GM11168 (cell line): ENCODE data around the gene LRP6.
"Not testable (repeated sequence)": the region's sequence is repeated elsewhere in the genome, so short reads cannot be mapped to it uniquely, and the experiment has no call there.

Experiments used
- in situ Hi-C: fragments of 300-500 bp; cut with MboI; formaldehyde crosslinking; loops from one replicate; pipeline ENCODE4 v1.12.0; 2022; ENCODE audit warnings: low sequenced_read_pairs; ENCODE audit not compliant: unreplicated experiment

The LRP6 gene

DNA sequence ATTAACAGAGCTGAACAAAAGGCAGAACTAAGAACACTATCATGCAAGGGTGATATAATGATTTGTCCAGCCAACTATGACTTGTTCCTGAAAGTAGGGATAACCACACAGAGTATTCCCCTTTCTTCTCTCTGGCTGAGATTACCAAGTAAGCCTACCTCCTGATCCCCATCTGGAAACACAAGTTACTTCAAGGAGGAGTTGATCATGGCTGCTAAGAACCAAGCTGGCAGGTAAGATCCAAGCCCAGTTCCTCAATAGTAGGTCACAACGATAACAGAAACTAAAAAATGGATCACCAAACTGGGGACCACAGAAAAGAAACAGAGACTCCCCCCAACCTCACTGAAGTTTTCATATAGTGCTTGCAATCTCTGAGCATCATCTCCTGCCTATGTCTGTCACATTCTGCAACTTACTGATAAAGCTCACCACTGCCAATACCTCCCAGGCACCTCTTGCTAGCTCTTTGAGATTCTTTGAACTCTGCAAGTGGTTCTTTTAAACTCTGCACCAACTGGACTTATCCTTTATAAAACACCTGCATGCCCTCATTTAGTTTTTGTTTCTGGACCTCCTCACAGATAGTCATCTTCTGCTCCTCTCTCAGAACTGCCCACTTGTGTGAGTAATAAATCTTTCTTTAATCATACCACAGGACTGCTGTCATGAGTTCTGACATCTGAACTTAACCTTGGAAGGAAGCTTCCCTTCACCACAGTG is 76.6 kb downstream of the LRP6 start:
- in situ Hi-C loops: no loop called here

DNA sequence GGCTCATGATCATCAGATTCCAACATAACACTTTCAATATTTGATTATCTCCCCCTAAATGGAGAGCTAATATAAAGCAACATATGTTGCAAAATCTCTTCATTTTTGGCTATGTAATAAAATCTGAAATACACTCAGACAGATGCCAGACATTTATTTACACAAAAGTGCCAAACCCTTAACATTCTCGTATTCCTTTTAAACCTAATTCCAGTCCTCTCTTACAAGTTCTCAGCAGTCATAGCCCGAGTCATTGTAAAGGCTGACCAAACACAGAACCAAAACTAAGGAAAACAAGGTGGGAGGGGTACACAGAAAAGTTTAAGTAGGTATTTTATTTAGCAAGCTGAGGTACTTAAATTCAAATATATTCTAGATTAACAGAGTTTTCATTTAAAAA is 81.4 kb downstream of the LRP6 start:
- in situ Hi-C loops: no loop called here

DNA sequence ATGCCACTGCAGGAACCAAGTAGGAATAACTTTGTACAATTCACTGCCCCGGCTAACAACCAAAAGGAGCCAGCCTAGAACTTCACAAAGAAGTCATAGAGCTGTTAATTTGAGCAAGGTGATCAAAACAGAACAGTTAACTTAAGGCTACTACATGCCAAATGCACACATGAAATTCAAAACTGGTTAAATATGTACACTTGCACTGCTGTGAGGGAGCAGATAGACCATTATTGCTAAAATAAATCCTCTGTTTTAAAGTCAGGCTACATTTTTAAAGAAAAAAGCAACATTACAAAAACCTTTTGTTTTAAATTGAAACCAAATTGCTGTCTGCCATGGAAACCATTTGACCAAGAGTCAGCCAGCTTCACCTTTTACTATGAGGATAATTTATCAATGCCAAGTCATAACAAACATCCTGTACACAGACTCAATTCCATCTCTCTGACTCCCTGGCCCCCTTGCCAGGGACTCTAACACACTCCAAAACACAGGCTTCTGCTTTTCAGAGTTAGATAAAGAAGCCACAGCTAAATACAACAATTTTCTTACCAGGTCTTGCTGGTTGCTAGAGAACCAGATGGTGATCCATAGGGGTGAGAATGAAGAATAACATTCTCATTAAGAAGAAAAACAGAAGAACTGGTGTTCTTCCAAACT is 84.0 kb downstream of the LRP6 start:
- in situ Hi-C loops: no loop called here

DNA sequence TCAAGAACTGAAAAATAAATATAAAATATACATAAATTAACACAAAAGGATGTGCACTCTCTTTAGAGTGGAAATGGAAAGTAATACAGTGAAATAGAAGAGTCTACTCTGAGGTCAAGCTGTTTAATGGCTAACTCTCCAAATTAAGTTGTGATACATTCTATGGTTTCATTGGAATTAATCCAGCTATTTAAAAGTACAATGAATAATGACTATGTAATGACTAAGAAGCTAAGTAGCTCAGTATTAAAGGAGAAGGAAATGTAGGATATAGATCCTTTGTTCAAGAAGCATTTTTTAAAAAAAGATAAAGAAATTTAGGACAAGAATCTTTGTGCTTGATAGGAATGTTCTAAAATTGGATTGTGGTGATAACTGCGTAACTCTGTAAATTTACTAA is 85.3 kb downstream of the LRP6 start:
- in situ Hi-C loops: no loop called here

DNA sequence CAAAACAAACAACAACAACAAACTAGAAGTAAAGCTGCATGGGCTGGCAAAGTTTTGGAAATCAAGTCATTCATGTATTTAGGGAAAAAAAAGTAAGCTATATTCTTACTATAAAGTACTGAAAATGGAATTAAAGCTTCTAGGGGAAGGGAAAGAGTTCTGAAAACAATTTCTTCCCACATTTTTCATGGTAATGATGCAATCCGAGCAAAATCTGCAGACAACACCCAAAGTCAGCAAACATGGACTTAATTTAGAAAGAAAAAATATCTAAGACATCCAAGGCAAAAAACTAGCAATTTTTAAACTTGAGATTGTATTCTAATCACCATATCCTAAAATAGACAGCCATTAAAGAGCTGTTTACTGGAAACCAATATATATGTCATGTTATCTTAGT is 86.3 kb downstream of the LRP6 start:
- in situ Hi-C loops: no loop called here

DNA sequence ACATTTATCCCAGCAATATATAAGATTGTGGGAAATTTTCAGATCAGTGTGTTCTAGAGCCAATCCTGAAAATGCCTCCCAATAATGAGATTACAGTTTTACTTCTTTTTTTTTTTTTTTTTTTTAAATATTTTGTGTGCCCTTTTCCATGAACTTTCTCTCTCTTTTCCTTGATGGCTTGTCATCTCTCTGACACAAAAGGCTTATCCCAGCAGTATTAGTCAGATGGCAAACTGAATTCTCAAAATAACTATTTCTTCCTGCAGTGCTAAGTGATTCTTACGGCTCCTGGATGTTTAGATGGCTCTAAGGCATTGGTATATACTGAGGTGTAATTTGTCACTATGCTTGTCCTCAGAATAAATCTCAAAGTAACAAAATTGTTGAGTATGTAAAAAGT is 86.7 kb downstream of the LRP6 start:
- in situ Hi-C loops: no loop called here

DNA sequence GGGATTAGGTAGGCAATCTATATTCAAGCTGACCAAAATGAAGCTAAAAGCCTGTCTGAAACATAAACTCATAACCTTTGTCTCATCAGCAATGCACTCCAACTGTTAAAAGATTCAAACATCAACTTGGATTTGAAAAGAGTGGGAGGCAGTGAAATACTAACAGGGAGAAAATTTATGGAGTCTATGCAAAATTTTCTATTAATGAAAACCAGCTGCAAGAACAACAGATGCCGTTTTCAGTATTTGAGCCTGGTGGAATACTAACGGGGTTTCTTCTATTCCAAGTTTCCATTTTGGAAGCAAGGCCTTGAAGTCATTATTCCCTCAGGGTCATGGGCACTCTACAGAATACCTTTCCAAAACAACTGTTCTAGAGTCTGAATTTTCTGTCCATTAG is 88.3 kb downstream of the LRP6 start:
- in situ Hi-C loops: no loop called here

DNA sequence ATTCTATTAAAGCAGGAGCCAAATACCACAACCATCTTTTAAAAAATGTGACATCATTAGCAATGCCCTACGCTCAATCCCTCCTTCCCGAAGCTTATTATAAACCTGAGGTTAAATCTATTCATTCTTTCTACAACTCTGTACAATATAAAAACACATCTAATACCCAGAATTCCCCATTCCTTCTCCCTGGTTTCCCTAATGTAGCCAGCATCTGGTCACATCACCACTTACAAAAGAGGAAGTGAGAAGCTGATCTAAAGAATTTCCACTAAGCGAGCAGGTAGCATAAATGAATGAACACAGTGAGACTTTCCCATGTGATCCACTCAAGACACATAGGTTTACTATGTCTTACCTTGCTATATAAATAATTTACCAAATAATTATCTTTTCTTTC is 90.4 kb downstream of the LRP6 start:
- in situ Hi-C loops: no loop called here

DNA sequence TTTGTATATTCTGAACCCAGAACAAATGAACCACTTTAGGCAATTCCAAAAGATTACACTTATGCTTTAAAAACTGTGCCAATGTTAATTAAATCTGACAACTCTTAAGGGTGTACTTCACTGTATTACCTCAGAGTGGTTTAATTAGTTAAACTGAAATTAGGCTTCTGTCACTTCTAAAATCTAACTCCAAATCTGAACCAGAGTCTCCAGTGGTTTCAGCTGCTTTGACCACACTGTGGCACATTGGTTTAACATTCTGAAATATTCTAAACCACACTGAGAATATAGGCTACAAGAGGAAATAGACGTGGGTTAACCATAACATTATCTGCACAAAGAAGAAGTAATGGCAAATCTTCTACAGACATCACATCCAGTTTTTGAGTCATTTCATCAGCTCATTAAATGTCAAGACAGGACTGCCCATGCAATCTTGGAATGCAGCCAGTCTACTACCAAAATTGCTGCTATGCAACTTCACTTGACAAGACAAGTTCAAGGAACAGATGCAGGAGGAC is 94.8 kb downstream of the LRP6 start:
- in situ Hi-C loops: no loop called here

DNA sequence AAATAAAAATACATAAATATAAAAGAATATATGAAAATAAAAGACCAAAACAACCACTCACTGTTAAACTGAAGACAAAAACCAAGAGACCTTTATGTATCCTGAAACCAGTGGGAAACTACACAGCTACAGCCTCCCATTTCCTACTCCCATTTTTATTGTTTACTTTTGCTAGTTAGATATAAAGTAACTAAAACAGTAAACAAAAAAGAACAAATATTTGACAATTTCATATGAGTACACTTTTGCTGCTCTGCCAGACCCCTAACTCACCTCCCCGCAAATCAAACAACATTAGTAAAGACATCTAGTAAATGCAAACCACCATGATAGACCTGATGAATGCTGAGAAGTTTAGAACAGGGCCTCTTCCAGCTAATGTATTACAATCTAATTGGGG is 99.0 kb downstream of the LRP6 start:
- in situ Hi-C loops: no loop called here

DNA sequence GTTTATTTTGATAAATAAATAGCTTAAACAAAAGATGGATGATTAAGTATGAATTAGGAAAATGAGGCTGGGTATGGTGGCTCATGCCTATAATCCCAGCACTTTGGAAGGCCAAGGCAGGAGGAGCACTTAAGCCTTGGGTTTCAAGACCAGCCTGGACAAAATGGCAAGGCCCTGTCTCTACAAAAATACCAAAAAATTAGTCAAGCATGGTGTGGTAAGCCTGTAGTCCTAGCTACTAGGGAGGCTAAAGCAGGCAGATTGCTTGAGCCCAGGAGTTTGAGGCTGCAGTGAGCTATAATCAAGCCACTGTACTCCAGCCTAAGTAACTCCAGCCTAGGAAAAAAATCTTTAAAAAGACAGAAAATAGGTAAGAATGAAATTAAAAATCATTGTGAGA is 100.1 kb downstream of the LRP6 start:
- in situ Hi-C loops: no loop called here

DNA sequence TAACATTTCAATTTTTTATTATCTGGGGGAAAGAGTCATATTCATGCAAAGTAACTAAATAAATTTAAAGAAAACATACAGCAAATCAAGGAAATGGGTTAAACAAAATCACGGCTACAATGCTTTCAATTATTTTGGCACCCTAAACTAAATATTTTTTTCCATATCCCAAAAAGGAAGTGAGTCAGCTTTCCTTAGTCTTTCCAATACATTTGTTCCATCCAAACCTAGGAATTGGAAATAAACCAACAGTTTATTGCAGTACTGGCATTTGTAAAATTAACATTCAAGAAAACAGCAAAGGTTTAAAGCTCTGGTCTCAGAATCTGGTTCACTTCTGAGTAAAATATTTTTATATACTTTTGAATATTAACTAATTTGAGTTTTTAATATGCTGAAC is 106.9 kb downstream of the LRP6 start:
- in situ Hi-C loops: no loop called here

DNA sequence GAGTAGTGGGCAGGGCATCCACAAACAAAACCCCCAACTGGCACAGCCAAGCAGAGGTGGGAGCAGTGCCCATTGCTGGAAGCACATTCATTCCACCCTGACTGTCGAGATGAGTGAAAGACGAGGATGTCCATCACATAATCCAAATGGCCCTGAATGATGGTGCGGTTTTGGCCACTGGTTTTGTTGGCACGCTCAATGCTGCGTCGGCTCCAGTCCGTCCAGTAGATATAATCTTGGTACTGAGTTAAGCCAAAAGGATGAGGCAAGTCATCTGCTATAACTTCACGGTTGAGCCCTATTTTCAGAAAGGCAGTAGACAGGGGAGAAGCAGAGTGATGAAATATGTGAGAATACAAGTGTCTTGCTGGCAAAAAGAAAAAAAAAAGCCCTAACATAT is 108.0 kb downstream of the LRP6 start:
- in situ Hi-C loops: no loop called here

DNA sequence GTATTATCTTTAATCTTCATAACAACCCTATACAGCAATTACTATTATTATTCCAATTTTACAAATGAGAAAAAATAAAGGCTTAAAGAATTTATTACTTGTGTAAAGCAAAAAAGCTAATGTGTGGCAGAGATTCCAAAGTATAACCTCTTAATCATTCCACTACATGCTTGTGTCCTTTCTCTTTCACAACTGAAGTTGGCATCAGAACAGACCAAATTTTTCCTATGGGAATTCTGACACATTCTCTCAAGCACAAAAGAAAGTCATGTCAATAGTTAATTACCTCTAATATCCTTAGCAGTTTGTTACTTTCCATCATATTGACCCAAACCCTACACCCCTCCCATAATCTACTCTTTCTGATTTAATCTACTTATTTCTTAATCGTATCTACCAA is 109.4 kb downstream of the LRP6 start:
- in situ Hi-C loops: no loop called here

DNA sequence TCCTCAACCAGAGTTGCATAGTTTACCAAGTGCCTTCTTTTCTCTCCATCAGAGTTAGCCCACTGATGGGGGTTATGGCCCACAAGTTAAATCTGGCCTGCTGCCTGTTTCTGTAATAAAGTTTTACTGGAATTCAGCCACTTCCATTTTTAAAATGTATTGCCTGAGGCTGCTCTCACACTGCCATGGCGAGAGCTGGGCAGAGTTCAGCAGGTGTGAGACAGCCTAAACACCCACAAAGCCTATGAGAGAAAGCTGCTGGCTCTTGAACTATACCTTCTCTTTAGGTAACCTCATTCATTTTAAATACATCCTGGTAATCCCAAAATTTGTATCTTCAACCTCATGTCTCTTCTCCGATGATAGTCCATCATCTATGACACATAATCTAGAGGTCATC is 110.0 kb downstream of the LRP6 start:
- in situ Hi-C loops: no loop called here

DNA sequence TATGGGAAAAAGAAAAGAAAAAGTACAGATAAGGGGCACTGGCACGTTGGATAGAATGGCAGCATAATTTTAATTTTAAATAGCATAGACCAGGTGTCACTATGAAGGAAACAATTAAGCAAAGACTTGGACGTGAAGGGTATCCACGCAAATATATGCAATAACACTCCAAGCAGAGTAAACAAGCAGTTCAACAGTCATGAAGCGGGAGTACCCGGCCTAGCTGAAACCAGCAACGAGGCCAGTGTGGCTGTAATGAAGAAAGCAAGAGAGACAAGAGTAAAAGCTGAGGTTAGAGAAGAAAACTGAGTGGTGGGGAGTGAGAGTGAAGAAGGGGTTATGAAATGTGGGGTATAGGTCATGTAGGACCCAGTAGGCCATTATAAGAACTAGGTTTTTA is 110.7 kb downstream of the LRP6 start:
- in situ Hi-C loops: no loop called here

DNA sequence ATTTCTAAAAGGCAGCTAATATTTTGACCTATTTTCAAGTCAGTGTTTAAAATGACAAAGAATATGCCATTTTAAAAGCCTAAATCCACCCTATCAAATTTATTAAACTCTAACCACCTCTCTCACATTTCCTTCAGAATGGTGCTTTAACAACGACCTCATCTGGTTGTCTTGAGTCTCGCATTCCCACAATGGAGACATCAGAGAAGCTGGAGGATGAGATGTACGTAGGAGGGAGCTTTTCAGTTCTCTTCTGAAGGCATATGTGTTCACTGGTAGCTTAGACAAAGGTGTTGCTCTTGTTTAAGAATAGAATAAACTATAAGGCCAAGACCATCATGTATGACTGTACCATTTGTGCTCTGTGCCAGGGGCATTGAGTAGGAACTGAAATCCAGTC is 113.2 kb downstream of the LRP6 start:
- in situ Hi-C loops: no loop called here

DNA sequence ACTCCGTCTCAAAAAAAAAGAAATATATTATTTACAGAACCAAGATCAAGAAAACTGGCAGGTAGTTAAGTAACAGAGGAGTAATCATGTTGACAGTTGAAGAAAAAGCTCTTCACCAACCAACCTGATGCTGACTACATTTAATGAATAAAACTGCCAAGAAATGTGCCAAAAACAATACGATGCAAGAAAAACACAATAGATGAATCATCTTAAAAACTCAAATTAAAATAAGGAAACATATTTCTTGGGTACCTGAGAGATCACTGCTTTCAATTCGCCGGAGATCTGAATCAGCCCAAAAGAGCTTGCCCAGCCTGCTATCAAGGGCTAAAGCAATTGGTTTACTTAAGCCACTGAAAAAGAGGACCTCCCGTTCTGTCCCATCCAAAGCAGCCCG is 119.7 kb downstream of the LRP6 start:
- in situ Hi-C loops: no loop called here

DNA sequence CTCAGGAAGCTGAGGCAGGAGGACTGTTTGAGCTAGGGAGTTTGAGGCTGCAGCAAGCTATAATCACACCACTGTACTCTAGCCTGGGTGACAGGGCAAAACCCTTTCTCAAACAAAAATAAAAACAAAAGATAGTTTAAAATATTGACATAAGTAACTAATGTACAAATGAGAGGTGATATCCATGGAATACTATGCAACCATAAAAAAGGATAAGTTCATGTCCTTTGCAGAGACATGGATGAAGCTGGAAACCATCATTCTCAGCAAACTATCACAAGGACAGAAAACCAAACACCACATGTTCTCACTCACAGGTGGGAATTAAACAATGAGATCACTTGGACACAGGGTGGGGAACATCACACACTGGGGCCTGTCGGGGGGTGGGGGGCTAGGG is 122.3 kb downstream of the LRP6 start:
- in situ Hi-C loops: not testable (repeated sequence)

DNA sequence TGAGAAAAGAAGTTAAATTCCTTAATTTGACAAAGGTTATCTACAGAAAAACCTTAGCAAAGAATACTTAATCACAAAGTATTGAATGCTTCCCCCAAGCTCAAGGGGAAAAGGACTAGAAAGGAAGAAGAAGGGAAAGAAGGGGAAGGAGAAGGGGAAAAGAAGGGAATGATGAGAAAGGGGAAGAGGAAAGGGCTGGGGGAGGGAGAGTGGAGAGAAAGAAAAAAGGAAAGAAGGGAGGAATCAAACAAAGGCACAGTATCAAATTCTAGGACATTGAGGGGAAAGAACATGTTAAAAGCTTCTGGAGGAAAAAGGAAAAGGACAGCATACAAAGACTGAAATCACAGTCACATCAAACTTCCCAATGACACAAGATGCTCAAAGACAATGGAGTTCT is 125.8 kb downstream of the LRP6 start:
- in situ Hi-C loops: no loop called here

DNA sequence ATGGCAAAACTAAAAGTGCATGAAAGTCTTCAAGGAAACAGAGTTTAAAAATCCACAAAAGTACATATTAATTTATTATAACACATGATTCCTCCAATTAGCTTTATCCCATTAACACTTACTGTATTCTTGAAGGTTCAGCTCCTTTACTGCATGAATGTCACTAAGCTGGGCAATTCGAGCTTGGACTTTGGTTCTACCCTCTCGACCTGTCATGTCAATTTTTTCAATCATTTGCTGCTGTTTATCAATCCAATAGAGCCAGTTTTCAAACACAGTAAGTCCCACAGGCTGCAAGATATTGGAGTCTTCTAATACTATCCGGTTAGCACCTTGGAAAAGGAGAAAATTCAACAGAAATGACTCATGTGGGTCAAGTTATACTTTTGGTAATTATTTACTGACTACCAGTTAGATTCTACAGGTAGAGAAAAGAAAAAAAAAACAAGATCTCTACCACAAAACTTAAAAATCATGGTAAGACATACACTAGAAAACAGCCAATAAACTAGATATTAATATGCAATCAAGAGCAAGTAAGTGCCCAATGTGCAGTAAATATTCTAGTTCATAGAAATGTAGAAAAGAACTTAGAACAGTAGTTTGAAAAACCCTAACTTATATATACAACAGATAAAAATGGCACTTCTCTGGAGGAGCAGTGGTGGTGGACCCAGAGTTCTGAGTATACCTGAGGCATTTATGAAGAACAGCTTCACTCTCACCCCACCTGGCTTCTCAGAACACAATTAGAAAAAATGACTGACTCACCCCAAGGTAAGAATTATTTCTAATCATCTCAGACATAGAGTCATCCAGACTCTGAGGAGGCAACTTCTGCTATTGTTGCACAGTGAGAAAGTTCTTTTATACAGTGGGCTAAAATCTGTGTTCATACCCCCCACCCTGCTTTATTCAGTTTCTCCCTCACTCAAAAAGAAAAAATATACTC is 128.4 kb downstream of the LRP6 start:
- in situ Hi-C loops: no loop called here
